Activated CD4-positive, alpha-beta T cell treated with anti-CD3 and anti-CD28 coated beads, Interleukin-2, amount 50 U/mL, for 48 hours (primary cell): Measurements from ENCODE around the gene NPHP4.

Experiments used
- DNase-seq, 2 experiments: peaks; one replicate each; pipeline ENCODE4 v3.0.0-alpha.2; 2020

Gene NPHP4

GRCh38 chr1:5992026-5992813 lies at the start of gene NPHP4:
Gene NPHP4 (minus strand): TSS chr1:5992425. CDS start chr1:5986289, 6,136 bp downstream.
- peak; percentile 99 to 100 for DNase-seq

- peak; percentile 26 to 33 for DNase-seq
Observed at GRCh38 chr1:6041432-6042062, 49.3 kb upstream of the NPHP4 start.

GRCh38 chr1:6040861-6041415 lies 48.7 kb upstream of the NPHP4 start:
- DNase-seq, result no peak

GRCh38 chr1:6040444-6040843 lies 48.2 kb upstream of the NPHP4 start:
- no peak for DNase-seq

- DNase-seq, result no peak
Observed at GRCh38 chr1:6039031-6039430, 46.8 kb upstream of the NPHP4 start.

GRCh38 chr1:6038603-6039002 lies 46.4 kb upstream of the NPHP4 start:
- DNase-seq, result no peak

GRCh38 chr1:6037338-6037762 lies 45.1 kb upstream of the NPHP4 start:
- no peak for DNase-seq

- DNase-seq, result no peak
Observed at GRCh38 chr1:6035719-6036118, 43.5 kb upstream of the NPHP4 start.

GRCh38 chr1:6035303-6035702 lies 43.1 kb upstream of the NPHP4 start:
- DNase-seq, result no peak

- DNase-seq, result no peak
Observed at GRCh38 chr1:6034750-6035096, 42.5 kb upstream of the NPHP4 start.

GRCh38 chr1:6033986-6034749 lies 41.9 kb upstream of the NPHP4 start:
- peak; percentile 29 to 53 for DNase-seq

GRCh38 chr1:6033124-6033523 lies 40.9 kb upstream of the NPHP4 start:
- DNase-seq, result no peak

GRCh38 chr1:6030547-6031261 lies 38.5 kb upstream of the NPHP4 start:
- no peak for DNase-seq

GRCh38 chr1:6030132-6030531 lies 37.9 kb upstream of the NPHP4 start:
- DNase-seq, result no peak

- no peak for DNase-seq
Observed at GRCh38 chr1:6029351-6029750, 37.1 kb upstream of the NPHP4 start.

- DNase-seq, result peak; percentile 57 to 69
Observed at GRCh38 chr1:6028042-6028850, 36.0 kb upstream of the NPHP4 start.

GRCh38 chr1:6027591-6027990 lies 35.4 kb upstream of the NPHP4 start:
- peak; percentile 39 to 53 for DNase-seq

- peak; percentile 97 for DNase-seq
Observed at GRCh38 chr1:6026095-6026809, 34.0 kb upstream of the NPHP4 start.

GRCh38 chr1:6025269-6026094 lies 33.3 kb upstream of the NPHP4 start:
- DNase-seq, result peak; percentile 26 to 45

GRCh38 chr1:6024376-6024775 lies 32.2 kb upstream of the NPHP4 start:
- no peak for DNase-seq
